ENCODE measurements around the gene GAB2. TPM values are rescaled to one million over a fixed set of nuclear protein-coding genes. Genes with fewer than 3 reads are reported as not detected.

GAB2 gene
- total RNA-seq, 4 donors from 2014 or later, result 26.3 to 84.8 (median 26.6) TPM

DNA sequence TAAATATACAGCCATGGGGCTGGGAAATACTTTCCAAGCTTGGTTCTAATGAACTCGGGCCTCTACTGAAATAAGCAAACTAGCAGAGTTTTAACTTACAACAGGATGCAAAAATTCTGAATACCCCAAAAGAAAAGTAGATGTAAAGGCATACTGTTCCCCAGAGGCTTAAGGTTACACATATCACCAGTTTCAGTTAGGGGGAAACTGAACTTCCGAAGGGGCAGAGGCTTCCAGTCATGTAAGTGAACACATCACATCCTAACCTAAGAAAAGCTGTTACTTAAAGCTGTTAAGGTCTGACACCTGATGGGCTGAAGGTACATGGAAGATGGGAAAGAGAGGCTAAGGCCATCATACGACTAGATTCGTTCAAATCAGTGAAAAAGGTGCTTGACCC lies 2.3 kb downstream of the GAB2 start:
- Histone ChIP-seq H3K27me3 (no peaks in the 10 kb centered on the region), H3K9me3 (peaks cover 0 to 5% (median 0%) of the 10 kb centered on the region in 3 donors), H3K36me3 (no peaks in the 10 kb centered on the region), H3K27ac (peak overlapping the region in 3 of 4 donors; percentile 63 to 100 (median 94)), H3K4me1 (peaks cover 0 to 52% (median 18%) of the 10 kb centered on the region in 3 donors), H3K4me3 (no peak overlapping the region)
- TF ChIP-seq POLR2AphosphoS5 (IDR thresholded peaks at IDR 0.05) (no peak), EP300 (IDR thresholded peaks at IDR 0.05) (no peak), POLR2A (IDR thresholded peaks at IDR 0.05) (no peak)
- TF ChIP-seq, protein P1, sequence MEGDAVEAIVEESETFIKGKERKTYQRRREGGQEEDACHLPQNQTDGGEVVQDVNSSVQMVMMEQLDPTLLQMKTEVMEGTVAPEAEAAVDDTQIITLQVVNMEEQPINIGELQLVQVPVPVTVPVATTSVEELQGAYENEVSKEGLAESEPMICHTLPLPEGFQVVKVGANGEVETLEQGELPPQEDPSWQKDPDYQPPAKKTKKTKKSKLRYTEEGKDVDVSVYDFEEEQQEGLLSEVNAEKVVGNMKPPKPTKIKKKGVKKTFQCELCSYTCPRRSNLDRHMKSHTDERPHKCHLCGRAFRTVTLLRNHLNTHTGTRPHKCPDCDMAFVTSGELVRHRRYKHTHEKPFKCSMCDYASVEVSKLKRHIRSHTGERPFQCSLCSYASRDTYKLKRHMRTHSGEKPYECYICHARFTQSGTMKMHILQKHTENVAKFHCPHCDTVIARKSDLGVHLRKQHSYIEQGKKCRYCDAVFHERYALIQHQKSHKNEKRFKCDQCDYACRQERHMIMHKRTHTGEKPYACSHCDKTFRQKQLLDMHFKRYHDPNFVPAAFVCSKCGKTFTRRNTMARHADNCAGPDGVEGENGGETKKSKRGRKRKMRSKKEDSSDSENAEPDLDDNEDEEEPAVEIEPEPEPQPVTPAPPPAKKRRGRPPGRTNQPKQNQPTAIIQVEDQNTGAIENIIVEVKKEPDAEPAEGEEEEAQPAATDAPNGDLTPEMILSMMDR (IDR thresholded peaks at IDR 0.05), result no peak
- WGBS, 2 donors (ENCODE audit: low coverage in 1 of 2), result 56 to 79% methylated on average over 4 of the region's 4 CpGs
- ATAC-seq, result no peak

DNA sequence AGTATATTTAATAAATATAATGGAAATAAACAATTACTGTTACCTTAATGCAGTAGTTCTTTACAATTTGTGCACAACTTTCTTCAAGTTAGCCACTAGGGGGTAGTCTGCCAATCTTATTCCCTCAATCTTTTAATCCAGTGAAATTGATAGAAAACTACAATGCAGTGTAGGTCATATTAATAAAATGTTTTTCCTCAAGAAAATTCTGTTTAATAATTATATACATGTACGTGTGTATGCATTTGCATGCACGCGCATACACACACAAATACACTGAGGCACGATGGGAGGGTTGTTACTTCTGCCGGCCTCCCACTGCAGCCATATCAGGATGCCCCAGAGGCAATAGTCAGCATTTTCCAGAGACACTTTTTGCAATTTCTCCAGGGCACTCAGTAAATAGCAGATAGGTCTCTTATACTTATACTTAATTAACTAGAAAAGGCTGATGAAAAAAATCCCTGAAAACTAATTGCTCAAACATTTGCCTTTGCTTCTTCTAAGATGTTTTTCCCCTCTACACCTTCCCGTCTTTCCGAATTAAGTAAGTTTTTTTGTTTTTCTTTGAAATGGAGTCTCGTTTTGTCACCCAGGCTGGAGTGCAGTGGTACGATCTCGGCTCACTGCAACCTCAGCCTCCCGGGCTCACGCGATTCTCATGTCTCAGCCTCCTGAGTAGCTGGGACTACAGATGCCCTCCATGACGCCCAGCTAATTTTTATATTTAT lies 3.1 kb downstream of the GAB2 start:
- WGBS, 2 donors (ENCODE audit: low coverage in 1 of 2), result 81 to 93% methylated on average over 3 to 13 of the region's 14 CpGs
- peak overlapping the region in 1 of 4 donors; percentile 100 for H3K27ac ChIP-seq

DNA sequence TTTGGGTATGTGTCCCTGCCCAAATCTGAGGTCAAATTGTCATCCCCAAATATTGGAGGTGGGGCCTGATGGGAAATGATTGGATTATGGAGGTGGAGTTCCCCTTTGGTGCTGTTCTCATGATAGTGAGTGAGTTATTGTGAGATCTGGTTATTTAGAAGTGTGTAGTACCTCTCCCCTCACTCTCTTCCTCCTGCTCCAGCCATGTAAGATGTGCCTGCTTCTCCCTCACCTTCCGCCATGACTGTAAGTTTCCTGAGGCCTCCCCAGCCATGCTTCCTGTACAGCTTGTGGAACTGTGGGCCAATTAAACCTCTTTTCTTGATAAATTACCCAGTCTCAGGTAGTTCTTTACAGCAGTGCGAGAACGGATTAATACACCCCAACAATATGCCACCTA lies 9.0 kb downstream of the GAB2 start:
- H3K9me3 ChIP-seq, result peaks cover 0 to 12% (median 0%) of the 10 kb centered on the region in 3 donors
- WGBS, 2 donors (ENCODE audit: low coverage in 1 of 2), result 100% methylated on average over 1 to 3 of the region's 3 CpGs
- TF ChIP-seq POLR2AphosphoS5 (IDR thresholded peaks at IDR 0.05), result no peak
- TF ChIP-seq, protein P1 (IDR thresholded peaks at IDR 0.05), result no peak
- TF ChIP-seq POLR2A (IDR thresholded peaks at IDR 0.05), result no peak
- TF ChIP-seq EP300 (IDR thresholded peaks at IDR 0.05), result no peak
- no peaks in the 10 kb centered on the region for H3K36me3 ChIP-seq
- H3K4me1 ChIP-seq, result peaks cover 0 to 7% (median 0%) of the 10 kb centered on the region in 3 donors
- no peaks in the 10 kb centered on the region for H3K27me3 ChIP-seq
- no peak overlapping the region for H3K27ac ChIP-seq
- ATAC-seq, result no peak
- no peak overlapping the region for H3K4me3 ChIP-seq

More for the DNA sequence above, 3.1 kb downstream of the GAB2 start:
- Histone ChIP-seq H3K36me3 (no peaks in the 10 kb centered on the region), H3K4me3 (no peak overlapping the region), H3K4me1 (peaks cover 0 to 43% (median 14%) of the 10 kb centered on the region in 3 donors), H3K9me3 (peaks cover 0 to 12% (median 0%) of the 10 kb centered on the region in 3 donors), H3K27me3 (no peaks in the 10 kb centered on the region)
- no peak for ATAC-seq
- TF ChIP-seq, protein P1 (IDR thresholded peaks at IDR 0.05), result peak in 3 of 4 experiments; percentile 38 to 52 (median 49)
- no peak for TF ChIP-seq POLR2AphosphoS5 (IDR thresholded peaks at IDR 0.05)

GRCh38 chr11:78406568-78407196 lies 10.9 kb downstream of the GAB2 start:
- Histone ChIP-seq H3K36me3 (no peaks in the 10 kb centered on the region), H3K27ac (no peak overlapping the region), H3K4me3 (no peak overlapping the region), H3K4me1 (peaks cover 0 to 7% (median 0%) of the 10 kb centered on the region in 3 donors), H3K27me3 (no peaks in the 10 kb centered on the region), H3K9me3 (peaks cover 0 to 12% (median 0%) of the 10 kb centered on the region in 3 donors)
- WGBS, 2 donors (ENCODE audit: low coverage in 1 of 2), result 70 to 100% methylated on average over 2 of the region's 3 CpGs
- no peak for ATAC-seq
- no peak for TF ChIP-seq EP300 (IDR thresholded peaks at IDR 0.05)
- TF ChIP-seq POLR2AphosphoS5 (IDR thresholded peaks at IDR 0.05), result no peak
- TF ChIP-seq, protein P1 (IDR thresholded peaks at IDR 0.05), result no peak
- TF ChIP-seq POLR2A (IDR thresholded peaks at IDR 0.05), result no peak
